GM12878 (cell line): ENCODE measurements around the gene FBLN5. TPM values are rescaled to one million over a fixed set of nuclear protein-coding genes. Genes with fewer than 3 reads are reported as not detected.

Source experiments
- ATAC-seq: fragments of 200-7000 bp; cut with Tn5 transposase; 3 replicates; pipeline ENCODE4 v1.9.1; 2020; ENCODE audit warnings: mild to moderate bottlenecking, moderate library complexity
- BruUV-seq: library from RNA; stranded (reverse); fragments of 400-500 nt; replicated peaks from 2 replicates; lab custom pipeline; 2021; lab: Mats Ljungman, UMichigan
- CTCF ChIA-PET: fragments of 300-600 bp; sonication (Branson Sonifier 250); formaldehyde crosslinking; extraction: SDS; loops from one replicate; lab custom pipeline; 2021; ENCODE audit warnings: inconsistent platforms; lab: Yijun Ruan, JAX
- POLR2A ChIA-PET: fragments of 350-600 bp; formaldehyde crosslinking; extraction: SDS; loops from one replicate; lab custom pipeline; 2021; ENCODE audit warnings: inconsistent platforms; lab: Charles Lee
- RAD21 ChIA-PET: fragments of 300-600 bp; sonication (Branson Sonifier 250); formaldehyde crosslinking; loops from one replicate; lab custom pipeline; 2023; ENCODE audit warnings: antibody characterized with exemption; ENCODE audit not compliant: unreplicated experiment; lab: Charles Lee
- SMC1A ChIA-PET: fragments of 300-600 bp; sonication (Branson Sonifier 250); formaldehyde crosslinking; loops from one replicate; lab custom pipeline; 2023; ENCODE audit not compliant: unreplicated experiment, uncharacterized antibody; lab: Charles Lee
- DNase-seq: peaks from one replicate; pipeline ENCODE4 v3.0.0-alpha.2; 2011; ENCODE audit warnings: low read depth, low spot score
- FAIRE-seq: peaks from 3 replicates; lab custom pipeline; 2011; peaks lifted over from hg19 to GRCh38; lab: Jason Lieb, UNC
- H2AFZ ChIP-seq: 2 replicates; pipeline ENCODE4 v1.6.0; 2011; ENCODE audit warnings: low read depth, low read length, control low read depth; ENCODE audit not compliant: control insufficient read depth
- H3K27ac ChIP-seq: 2 replicates; pipeline ENCODE4 v1.5.1; 2011; ENCODE audit warnings: control low read depth; ENCODE audit not compliant: control insufficient read depth, insufficient read depth
- H3K27me3 ChIP-seq, 2 experiments: replicated peaks in 1 of 2; 2 replicates each; pipeline versions ENCODE4 v1.6.0 to v1.6.1; 2011; ENCODE audit warnings: low read length in 1 of 2; ENCODE audit not compliant: control insufficient read depth in 2 of 2, insufficient read depth in 2 of 2
- H3K36me3 ChIP-seq, 2 experiments: 2 replicates each; pipeline ENCODE4 v1.5.1; 2011; ENCODE audit warnings: low read length in 1 of 2; ENCODE audit not compliant: control insufficient read depth in 2 of 2, insufficient read depth in 2 of 2
- H3K4me1 ChIP-seq: 2 replicates; pipeline ENCODE4 v1.6.1; 2011; ENCODE audit warnings: mild to moderate bottlenecking, low read length, moderate library complexity, mixed read lengths; ENCODE audit not compliant: control insufficient read depth, insufficient read depth
- H3K4me2 ChIP-seq: 2 replicates; pipeline ENCODE4 v1.6.0; 2011; ENCODE audit warnings: control low read depth; ENCODE audit not compliant: control insufficient read depth, insufficient read depth
- H3K4me3 ChIP-seq: fragments of 200-600 bp; sonication (generic); 2 replicates; pipeline ENCODE4 v1.5.1; 2016
- H3K79me2 ChIP-seq: 2 replicates; pipeline ENCODE4 v1.6.0; 2011; ENCODE audit warnings: low read length; ENCODE audit not compliant: control insufficient read depth, insufficient read depth
- H3K9ac ChIP-seq: 2 replicates; pipeline ENCODE4 v1.8.0; 2011; ENCODE audit warnings: low read length, control low read depth, mixed read lengths; ENCODE audit not compliant: control insufficient read depth, insufficient read depth
- H3K9me3 ChIP-seq: replicated peaks from 3 replicates; pipeline ENCODE4 v1.5.1; 2011; ENCODE audit warnings: mild to moderate bottlenecking, low read length; ENCODE audit not compliant: control insufficient read depth, insufficient read depth
- H4K20me1 ChIP-seq: 2 replicates; pipeline ENCODE4 v1.6.0; 2011; ENCODE audit not compliant: control insufficient read depth, insufficient read depth
- EP300 ChIP-seq, 2 experiments: fragments of 150-350 bp in 1 of 2; IDR thresholded peaks; 2 replicates each; pipeline ENCODE4 v1.6.1; 2011 to 2012; ENCODE audit warnings: low read depth in 2 of 2, low read length in 2 of 2, borderline replicate concordance in 1 of 2, improper control_type of control experiment in 1 of 2, inconsistent platforms in 1 of 2; ENCODE audit not compliant: control insufficient read depth in 1 of 2
- KLF5 ChIP-seq: fragments of 450-650 bp; IDR thresholded peaks from 2 replicates; pipeline ENCODE4 v1.6.1; 2014; ENCODE audit warnings: mild to moderate bottlenecking; ENCODE audit not compliant: partially characterized antibody
- NFXL1 ChIP-seq: fragments of 450-650 bp; IDR thresholded peaks from 2 replicates; pipeline ENCODE4 v1.6.1; 2017; ENCODE audit warnings: antibody characterized with exemption, mild to moderate bottlenecking, borderline replicate concordance
- SIN3A ChIP-seq: IDR thresholded peaks from 2 replicates; pipeline ENCODE4 v1.6.1; 2012; ENCODE audit warnings: low read depth, low read length, improper control_type of control experiment
- SMARCA5 ChIP-seq: fragments of 450-650 bp; IDR thresholded peaks from 2 replicates; pipeline ENCODE4 v1.6.1; 2017; ENCODE audit warnings: mild to moderate bottlenecking
- SPI1 ChIP-seq: IDR thresholded peaks from 2 replicates; pipeline ENCODE4 v1.6.1; 2011; ENCODE audit warnings: low read depth, mild to moderate bottlenecking, low read length, moderate library complexity, borderline replicate concordance; ENCODE audit not compliant: insufficient read depth
- SUPT20H ChIP-seq: IDR thresholded peaks from 2 replicates; pipeline ENCODE4 v1.6.1; 2011; ENCODE audit warnings: low read depth, mild to moderate bottlenecking, low read length, moderate library complexity, borderline replicate concordance; ENCODE audit not compliant: control insufficient read depth
- YBX1 ChIP-seq: fragments of 450-650 bp; IDR thresholded peaks from 2 replicates; pipeline ENCODE4 v1.6.1; 2016; ENCODE audit warnings: antibody characterized with exemption
- ZBED1 ChIP-seq: IDR thresholded peaks from 2 replicates; pipeline ENCODE4 v1.6.1; 2016; ENCODE audit warnings: borderline replicate concordance
- WGBS: methylation state at CpG from one replicate; pipeline ENCODE4 v1.1.6; 2016; ENCODE audit warnings: low lambda C conversion rate; ENCODE audit not compliant: insufficient replicate concordance, insufficient coverage; ENCODE audit errors: missing lambda C conversion rate; 5-methylcytosine and 5-hydroxymethylcytosine counted together
- in situ Hi-C: fragments of 300-500 bp; cut with MboI; formaldehyde crosslinking; loops from 9 replicates; pipeline ENCODE4 v1.14.3; 2018; ENCODE audit warnings: mixed read lengths
- intact Hi-C: fragments of 100-400 bp; cut with micrococcal nuclease; formaldehyde crosslinking; loops from one replicate; pipeline ENCODE4 v1.14.2; 2022; ENCODE audit not compliant: unreplicated experiment
- polyA plus RNA-seq, 11 experiments: library from polyadenylated mRNA; depleted of rRNA in 4 of 11; unstranded in 6 of 11; stranded (reverse) in 5 of 11; fragments of >200 nt; fragmentation: Nextera tagmentation in 4 of 11; fragmentation: Illumina TruSeq in 1 of 11; extraction: Ambion mirVana in 4 of 11; extraction: Trizol in 1 of 11; gene quantifications; 1 replicate in 1 of 11; 2 replicates in 10 of 11; pipeline versions ENCODE4 v1.2.1 to v1.2.3, GENCODE V29; 2011 to 2016; ENCODE audit warnings: inconsistent platforms in 2 of 11, missing spikeins in 2 of 11, low read depth in 1 of 11
- total RNA-seq, 4 experiments: library from RNA; depleted of rRNA in 3 of 4; stranded (reverse); fragments of >200 nt in 3 of 4; fragmentation: Illumina TruSeq in 1 of 4; extraction: Trizol in 1 of 4; gene quantifications; 2 replicates each; pipeline versions ENCODE4 v1.2.1 to v1.2.3, GENCODE V29; 2013 to 2021

The FBLN5 gene
- total and polyA plus RNA-seq, 10 of the 15 experiments (the other 5 are each of a cell fraction or from before 2014, with no cell fraction given) = 0.03 to 0.64 (median 0.24) TPM

DNA sequence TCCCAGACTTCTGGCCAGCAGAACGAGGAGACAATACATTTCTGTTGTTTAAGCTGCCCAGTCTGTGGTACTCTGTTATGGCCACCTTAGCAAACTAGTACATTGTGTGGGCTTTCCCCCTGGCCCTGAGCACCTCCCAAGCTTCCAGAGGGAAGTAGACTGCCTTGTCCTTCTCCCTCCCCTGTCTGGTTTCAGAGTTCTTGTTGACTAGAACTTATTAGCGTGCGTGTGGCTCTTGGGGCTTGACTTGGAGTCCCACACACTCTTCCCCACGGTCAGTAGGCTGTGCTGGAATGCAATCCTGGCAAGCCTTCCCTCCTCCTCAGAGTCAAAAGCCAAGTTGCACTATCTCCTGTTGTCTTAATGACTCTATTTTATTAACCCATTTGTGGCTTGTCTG lies 27.7 kb downstream of the FBLN5 start:
- Histone ChIP-seq H3K27me3 (no peaks in the 10 kb centered on the region; a peak in 1 of 4 replicates), H3K27ac (no peak overlapping the region), H4K20me1 (no peaks in the 10 kb centered on the region), H3K4me1 (no peaks in the 10 kb centered on the region), H3K4me2 (no peak overlapping the region), H3K79me2 (no peaks in the 10 kb centered on the region), H3K9me3 (no peaks in the 10 kb centered on the region), H3K36me3 (no peaks in the 10 kb centered on the region), H3K4me3 (no peak overlapping the region), H2AFZ (no peak overlapping the region), H3K9ac (no peak overlapping the region)
- in situ Hi-C loops (no loop called here), intact Hi-C loops (no loop called here)
- no peak for FAIRE-seq
- no TSS peak for BruUV-seq
- CTCF ChIA-PET = interaction anchor here (1.2 kb wide), 1 partner anchor 23 kb away, joined by 3 read pairs; no protein-coding TSS in a partner anchor
- no peak for ATAC-seq
- RAD21 ChIA-PET = no interaction called here
- SMC1A ChIA-PET = no interaction called here
- DNase-seq = no peak
- WGBS = 23% methylated on average over 4 of the region's 4 CpGs
- TF ChIP-seq EP300 (IDR thresholded peaks at IDR 0.05; ENCODE audit: borderline replicate concordance in 1 of 2, control insufficient read depth in 1 of 2, low read depth in 2 of 2, low read length in 2 of 2) (no peak), ZBED1 (no peak), KLF5 (no peak), SMARCA5 (no peak), NFXL1 (no peak), SIN3A (no peak), YBX1 (no peak), SPI1 (no peak), SUPT20H (no peak)
- POLR2A ChIA-PET = no interaction called here
